HG02870 (cell line): ENCODE results near the gene GCSAM.

Experiments
- ATAC-seq: cut with Tn5 transposase; IDR thresholded peaks from one replicate; pipeline ENCODE4 v1.9.1; 2021; ENCODE audit warnings: mild to moderate bottlenecking, moderate library complexity; ENCODE audit not compliant: unreplicated experiment

GCSAM gene

DNA sequence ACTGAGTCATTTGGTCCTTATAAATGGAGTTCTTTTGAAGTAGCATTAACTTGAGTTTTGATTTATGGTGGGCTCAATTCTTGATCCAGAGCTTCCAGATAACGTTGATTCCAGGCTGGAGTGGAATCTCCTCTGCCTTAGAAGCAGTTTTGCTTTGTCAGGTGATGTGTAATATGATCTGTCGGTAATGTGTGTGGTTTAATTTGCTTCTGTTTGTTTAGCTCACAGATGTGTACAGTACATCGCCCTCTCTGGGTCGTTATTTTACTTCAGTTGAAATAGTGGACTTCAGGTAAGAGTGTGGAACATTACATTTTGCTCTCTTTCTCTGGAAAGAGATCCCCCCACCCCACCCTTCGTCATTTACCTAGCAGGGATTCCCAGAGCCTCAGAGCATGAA is 23.7 kb downstream of the GCSAM start:
- no peak for ATAC-seq

DNA sequence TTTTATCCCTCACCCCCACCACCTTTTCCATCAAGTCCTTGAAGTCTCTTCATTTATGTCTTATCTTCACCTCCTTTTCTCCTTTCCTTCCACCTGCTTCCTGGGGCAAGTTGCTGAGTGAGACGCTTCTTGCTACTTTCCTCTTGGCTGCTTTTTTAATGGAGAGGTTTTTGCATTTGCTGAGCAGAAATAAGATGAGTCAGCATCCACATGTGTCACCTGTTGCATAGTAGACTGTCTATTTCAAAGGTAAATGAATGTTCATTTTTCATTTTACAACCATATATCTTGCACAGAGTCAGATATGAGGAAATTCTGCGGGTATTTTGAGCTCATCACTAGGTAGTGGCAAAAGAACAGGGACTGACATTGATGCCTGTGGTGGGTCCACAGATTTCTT is 28.3 kb downstream of the GCSAM start:
- no peak for ATAC-seq

DNA sequence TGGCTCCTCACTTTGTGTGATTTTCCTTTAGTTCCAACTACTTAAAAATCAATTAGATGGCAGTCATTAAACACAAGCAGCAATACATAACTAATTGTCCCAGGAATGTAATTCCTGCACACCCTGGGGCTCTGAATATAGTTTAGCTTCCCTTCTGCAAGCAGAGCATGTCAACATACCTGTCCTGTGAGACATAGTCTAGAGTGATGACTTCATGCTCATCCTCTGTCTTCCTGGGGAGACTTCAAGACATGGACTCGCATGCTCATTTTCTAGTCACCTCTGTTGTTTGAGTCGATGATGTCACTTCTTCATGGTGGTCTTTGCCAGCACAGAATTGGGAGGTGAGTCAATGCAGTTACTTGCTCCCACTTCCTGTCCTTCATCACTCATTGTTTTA is 31.1 kb downstream of the GCSAM start:
- ATAC-seq, result no peak

DNA sequence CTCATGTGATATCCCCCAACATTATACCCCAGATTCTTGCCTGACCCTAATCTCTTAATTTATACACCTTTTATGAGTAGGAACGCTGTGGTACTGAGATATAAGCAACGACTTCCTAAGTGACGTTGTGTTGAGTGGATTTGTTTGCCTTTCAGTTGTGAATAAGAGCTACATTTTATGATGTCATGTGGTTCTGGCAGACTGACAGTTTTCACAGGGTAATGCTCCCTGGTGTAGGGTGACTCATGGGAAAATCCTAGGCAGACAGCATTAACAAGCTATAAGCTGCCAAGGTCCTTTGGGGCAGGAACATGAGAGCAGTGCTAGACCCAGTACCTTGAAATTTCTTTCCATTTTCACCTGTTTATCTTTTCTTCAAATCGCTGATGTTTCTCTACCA is 35.7 kb downstream of the GCSAM start:
- ATAC-seq, result peak; percentile 70

DNA sequence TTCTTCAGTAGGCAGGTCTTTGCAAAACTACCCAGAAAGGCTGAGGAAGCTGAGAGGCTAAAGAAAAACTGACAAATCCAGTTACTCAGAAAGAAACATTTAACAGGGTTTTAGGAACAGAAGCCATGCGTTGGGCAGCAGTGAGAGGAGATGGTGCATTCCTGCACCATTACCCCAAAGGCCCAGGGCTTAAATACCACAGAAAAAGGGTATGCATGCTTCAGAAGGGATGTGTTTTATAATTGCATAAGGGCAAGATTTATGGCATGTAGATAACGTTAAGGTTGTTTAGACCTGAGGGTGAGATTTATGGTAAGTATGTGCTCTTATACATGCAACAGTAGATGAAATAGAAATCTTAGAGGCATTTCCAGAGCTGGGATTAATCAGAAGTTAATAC is 36.9 kb downstream of the GCSAM start:
- no peak for ATAC-seq

DNA sequence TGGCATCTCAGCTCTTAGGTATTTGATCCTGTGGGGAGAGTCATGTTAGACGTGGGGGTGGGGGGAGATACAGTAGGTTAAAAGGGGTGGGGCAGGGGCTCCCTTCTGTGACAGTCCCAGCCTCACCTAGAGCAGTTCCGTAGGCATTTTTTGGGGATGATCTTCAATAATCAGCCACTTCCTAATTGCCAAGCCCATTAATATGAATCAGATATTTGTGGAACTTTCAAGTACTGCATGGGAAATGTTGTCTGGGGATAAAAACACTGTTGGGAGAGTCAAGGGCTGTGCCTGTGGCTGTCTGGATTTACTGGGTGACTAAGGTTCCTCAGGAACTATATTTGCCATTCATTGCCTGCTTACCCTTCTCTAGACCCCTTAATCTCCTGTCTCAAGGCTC is 37.3 kb downstream of the GCSAM start:
- no peak for ATAC-seq

DNA sequence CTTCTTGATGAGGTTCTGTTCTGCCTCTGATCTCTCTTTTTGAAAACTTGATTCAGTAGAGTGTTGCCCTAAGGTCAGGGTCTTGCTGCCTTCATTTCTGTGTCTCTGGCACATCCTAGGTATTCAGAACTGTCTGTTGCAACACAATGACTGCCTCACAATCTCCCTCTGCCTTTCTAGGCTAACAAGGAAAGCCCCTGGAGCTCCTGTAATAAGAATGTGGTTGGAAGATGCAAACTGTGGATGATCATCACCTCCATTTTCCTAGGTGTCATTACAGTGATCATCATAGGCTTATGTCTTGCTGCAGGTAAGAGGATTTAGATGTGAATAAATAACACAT is 39.9 kb downstream of the GCSAM start:
- no peak for ATAC-seq

DNA sequence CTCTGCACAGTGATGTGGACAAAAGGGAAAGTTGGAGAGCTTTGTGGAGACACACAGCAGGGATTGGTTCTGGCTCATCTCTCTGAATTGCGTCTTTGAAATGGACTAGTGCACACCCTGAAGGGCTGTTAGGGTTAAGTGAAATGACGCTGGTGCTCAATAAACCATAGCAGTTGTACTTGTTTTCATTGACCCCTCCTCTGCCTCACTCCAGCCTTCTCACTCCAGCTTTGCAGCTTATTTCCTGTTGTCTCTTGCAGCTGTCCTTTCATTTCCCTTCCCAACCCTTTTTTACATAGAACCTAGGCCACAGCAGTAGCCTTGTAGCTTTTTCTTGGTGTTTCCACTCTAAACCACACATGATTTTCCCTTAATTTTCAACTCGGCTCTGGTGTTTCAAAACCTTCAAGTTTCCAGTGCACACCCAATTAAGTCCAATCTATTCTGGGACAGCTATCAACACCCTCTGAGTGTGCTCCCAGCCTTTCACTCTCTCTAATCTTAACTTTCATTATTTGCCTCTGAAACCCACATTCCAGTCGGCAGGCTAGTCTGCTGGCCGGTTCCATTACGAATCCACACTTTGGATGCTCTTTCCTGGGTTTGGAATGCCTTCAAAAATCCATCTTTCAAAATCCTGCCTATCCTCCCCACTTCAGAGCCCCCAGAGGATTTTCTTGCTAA is 40.4 kb downstream of the GCSAM start:
- peak; percentile 42 for ATAC-seq

DNA sequence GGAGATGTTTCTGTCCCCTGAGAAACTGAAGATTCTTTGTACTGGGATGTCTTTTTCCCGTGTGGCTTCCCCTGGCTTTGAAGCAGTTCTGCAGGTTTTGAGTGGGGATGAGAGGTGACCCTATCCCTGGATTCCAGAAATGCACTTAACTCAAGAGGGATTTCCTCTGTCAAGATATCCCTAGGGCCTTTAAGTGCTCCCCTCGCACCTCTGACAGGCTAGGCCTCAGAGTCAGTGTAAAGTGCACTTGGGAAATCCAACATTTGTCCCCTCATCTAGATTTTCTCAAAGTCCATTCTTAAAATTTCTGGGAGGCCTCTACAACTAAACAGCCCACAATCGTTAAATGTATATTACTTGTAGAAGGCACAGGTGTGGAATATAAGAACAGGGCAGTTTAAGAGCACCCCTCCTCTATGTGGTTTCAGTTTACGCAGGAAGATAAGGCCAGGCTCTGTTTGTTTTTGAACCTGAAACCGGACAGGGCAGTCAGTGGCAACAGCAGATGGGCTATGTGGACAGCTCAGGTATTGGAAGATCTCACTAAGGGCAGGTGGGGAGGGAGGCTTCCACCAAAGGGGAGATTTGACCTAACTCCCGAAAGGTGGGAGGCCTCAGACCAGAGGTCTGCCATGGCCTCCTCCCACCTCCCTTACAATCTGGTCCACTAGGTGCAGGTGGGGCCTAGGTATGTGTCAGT is 42.0 kb downstream of the GCSAM start:
- ATAC-seq, result no peak

DNA sequence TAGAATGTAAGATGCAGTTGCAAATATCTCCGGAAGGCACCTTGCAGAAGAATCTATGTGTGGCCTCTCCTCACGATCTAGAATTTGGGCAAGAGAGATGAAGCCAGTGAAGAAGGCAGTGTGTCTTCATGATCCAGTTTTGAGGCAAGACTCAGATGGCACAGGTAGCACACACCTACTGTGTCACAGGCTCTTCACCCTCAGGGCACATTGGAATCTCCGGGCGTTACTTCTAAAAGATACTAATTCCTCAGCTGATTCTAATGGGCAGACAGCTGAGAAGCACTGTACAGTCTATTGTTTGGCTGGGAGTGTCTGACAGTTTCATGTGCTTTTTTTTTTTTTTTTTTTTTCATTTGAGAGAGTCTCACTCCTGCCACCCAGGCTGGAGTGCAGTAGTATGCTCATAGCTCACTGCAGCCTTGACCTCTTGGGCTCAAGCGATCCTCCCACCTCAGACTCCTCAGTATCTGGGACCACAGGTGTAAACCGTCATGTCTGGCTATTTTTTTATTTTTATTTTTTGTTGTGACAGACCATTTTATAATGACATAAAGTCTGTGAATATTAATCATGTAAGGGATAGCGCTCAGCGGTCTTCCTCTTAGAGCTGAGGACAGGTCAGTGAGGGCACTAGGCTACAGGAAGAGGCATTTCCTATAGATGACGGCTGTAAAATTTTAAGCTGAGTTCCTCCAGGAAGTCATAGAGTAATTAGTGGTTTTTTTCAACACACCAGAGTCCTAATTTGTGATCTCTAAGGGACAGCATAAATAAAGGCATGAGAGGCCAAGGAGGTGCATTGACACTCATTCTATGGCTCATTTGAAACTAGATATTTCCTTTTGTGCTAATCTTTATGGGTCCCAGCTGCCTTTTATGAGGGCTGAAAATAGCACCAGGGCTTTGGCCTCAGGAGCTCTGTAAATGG is 42.8 kb downstream of the GCSAM start:
- ATAC-seq, result no peak

DNA sequence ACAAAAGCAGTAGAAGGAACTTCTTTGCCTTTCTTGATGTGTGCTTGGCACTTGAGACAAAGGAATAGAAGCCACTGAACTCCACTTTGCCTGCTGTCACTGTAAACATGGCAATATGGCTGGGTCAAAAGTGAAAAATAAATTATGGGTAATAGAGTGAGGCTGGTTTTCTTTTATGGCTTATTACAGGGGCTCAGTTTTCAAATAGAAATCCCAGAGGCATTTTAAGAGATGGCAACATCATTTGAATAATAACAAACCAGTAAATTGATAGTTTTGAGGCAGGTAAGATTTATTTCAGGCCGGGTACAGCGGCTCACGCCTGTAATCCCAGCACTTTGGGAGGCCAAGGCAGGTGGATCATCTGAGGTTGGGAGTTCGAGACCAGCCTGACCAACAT is 44.1 kb downstream of the GCSAM start:
- no peak for ATAC-seq

DNA sequence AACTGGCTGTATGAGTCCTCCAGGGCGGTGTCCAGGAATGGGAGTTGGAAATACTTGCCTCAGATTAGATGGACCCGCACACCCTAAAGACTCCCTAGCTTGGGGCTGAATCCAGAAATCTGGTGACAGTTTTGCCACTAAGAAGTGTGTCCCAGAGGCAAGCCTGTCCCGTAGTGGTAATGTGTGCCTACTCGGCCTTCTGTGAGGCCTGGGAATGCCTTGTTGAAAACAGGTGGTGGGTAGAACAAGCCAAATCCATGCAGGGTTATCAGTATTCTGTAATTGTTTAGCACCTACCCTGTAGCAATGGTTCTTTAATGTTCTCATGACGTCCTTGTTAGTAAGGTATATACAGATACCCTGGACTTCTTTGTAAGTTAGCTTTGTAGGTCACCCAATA is 45.3 kb downstream of the GCSAM start:
- no peak for ATAC-seq

DNA sequence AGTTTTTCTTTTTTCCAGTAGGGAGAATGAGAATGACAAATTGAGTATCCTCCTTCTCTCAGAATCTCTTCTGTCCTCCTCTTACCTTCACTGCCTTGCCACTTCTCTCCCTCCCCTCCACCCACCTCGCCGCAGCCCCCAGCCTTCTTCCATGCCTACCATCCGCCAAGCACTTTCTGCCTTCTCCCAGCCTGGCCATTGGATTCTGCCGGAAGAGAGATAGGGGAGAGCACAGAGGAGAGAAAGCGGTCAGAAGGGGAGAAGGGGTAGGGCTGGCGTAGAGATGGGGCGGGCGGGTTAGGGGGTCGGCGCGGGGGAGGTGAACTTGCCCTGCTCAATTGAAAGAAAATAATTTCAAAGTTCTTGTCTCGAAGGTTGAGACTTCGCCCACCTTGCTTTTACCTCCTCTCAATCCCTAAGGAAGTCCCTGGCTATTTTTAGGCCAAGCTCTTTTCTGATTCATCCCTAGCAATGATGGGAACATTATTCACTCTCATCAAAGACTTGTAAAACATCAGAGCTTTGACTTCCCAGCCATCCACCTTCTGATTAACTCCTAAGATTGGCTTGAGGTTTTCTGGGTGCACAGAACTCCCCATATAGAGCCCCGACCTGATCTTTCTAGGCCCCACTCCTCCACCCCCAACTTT is 46.0 kb downstream of the GCSAM start:
- no peak for ATAC-seq

DNA sequence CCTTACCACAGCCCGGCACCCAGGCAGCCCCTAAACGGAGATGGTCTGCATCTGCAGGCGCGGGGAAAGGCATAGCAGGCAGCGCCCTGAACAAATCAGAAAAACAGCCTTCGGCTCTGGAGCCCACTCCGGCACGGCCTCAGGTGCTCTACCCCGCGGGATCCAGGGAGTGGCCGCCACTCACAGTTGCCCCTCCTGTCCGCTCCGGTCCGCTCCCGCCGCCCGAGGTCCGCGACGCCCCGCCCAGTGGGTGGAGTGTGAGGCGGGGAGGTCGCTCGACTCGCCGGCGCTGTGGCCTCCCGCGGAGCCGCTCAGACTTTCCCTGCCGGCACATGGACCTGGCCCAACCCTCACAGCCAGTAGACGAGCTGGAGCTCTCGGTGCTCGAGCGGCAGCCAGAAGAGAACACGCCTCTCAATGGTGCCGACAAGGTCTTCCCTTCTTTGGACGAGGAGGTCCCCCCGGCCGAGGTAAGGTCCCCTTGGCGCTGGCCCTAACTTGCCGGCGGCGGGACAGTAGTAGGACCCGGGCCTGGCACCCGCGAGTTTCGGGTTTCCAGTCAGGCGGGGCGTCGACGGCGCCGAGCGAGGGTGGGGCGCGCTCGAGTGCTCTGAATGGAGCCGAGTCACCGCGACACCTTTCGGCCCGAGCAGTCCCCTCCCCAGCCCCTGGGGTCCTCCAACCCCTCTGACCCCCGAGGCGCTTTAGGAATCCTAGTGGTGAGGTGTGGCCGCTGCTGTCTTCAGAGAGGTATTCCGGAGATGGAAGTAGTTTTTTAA is 46.8 kb downstream of the GCSAM start, which contains the start of gene C3orf52:
Gene C3orf52 (plus strand): TSS at position 314 of the 779 bp plus-strand sequence. CDS start 19 bp downstream, at position 333.
- peak; percentile 89 for ATAC-seq

DNA sequence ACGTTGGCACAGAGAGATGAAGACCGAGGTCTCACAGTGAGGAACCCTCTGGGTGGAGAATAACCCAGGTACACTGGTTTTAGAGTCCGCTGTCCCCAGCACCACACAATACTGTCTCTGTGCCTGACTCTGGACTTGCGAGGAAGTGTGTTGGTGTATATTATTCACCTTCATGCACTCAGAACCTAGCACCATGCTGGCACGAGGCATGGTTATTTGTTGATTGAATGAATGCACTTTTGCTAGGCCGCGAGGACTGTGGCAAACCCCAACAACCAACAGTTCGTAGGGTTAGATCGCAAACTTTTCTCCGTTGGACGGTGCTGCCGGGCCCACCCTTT is 47.3 kb downstream of the GCSAM start:
- ATAC-seq, result peak; percentile 7

DNA sequence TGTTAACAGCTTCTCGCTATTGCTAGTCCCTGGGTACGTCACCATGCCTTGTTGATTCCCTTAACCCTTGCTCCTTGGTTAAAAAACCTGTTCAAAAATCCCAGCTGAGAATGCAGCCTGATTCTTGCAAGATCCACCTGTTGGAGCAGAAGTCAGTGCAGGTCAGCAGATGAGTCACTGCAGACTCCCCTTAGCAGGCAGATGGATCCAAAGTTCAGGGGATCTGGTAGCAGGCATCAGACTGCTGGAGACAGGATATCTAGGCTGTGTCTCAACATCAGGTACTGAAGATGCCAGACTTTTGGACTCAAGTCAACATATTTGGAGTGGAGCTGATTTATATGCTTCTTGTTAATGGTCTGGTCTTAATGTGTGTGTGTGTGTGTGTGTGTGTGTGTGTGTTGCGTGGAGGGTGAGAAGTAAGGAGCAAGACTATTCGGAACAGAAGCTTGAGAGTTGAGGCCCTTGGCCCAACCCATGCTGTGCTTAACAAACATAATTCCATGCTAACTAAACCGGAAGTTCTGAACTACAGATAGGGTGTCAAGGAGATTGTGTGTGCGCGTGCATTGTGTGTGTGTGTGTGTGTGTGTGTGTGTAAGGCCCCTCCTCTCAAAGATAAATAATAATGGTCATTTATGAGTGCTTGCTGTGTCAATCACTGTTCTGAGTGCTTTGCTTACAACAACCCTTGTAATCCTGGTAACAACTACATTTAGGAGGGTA is 47.9 kb downstream of the GCSAM start:
- no peak for ATAC-seq

DNA sequence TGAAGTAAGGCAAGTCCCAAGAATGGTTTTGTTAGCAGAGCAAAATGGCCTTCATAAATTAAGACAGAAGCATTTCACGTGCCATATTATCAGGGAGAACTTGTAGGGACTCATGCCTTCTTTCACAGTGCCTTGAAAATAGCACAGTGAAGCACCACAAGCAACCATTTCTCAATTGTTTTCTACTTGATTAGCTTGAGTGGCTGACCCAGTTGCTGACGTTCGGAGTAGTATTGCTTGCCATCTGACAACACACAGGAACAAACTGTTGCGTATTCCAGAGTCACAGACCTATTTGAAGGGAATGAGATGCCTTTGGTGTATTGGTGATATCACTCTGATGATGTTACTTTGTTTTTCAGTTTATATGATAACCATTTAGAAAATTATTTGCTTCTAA is 49.8 kb downstream of the GCSAM start:
- no peak for ATAC-seq

DNA sequence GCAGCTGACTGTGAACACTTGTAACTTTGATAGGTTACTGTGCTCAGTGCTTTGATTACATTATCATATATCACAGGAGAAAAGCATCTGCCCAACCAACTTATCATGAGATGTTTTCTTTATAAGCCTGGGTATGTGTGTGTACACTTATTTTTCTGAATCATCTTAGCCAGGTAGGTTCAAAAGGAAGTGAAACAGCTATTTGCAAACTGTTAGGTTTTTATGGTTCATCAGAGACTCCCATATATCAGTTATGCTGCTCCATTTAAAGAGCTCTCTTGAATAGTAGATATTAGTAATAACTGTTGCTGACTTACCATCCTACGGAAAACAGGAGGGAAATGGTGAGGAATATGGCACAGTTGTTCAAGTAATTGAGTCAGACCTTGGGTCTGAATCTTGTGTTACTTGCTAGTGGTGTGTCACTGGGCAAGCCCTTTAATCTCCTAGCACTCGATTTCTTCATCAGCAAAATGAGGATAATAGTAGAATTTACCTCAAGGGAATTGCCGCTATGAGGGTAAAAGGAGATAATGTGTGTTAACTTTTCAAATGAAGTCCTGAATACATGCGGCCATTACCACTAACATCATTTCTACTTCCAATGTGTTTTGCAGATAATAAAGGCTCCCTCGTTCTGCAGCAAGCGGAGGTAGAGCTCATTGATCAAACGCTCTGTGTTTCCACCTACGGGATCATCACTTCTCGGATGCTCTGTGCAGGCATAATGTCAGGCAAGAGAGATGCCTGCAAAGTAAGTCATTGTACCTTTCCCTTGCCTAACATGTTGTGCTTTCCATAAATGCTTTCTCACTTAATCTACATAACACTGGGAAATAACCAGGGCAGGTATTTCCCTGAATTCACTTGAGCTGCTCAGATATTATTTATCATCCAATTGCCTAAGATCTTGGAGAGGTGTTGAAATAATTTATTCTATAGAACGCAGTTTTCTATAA is 54.6 kb downstream of the GCSAM start:
- ATAC-seq, result peak; percentile 39
